Smooth muscle cell (in vitro differentiated cells): Measurements from ENCODE around the gene ABHD1. TPM values are rescaled to one million over a fixed set of nuclear protein-coding genes. Genes with fewer than 3 reads are reported as not detected.

Experiments
- DNase-seq: peaks from one replicate; lab custom pipeline; 2025; ENCODE audit not compliant: unreplicated experiment; lab: John Stamatoyannopoulos, UW
- H2AFZ ChIP-seq: fragments of 200-600 bp; sonication (generic); 2 replicates; pipeline ENCODE4 v1.6.0; 2016; ENCODE audit warnings: antibody characterized with exemption, low read depth, mild to moderate bottlenecking
- H3F3A ChIP-seq: fragments of 200-600 bp; sonication (generic); 2 replicates; pipeline ENCODE4 v1.6.0; 2017; ENCODE audit warnings: antibody characterized with exemption, low read depth
- H3K27ac ChIP-seq: fragments of 200-600 bp; sonication (generic); 2 replicates; pipeline ENCODE4 v1.5.1; 2016; ENCODE audit warnings: low read depth, mild to moderate bottlenecking
- H3K27me3 ChIP-seq: fragments of 200-600 bp; sonication (generic); 2 replicates; pipeline ENCODE4 v1.6.1; 2016; ENCODE audit warnings: low read depth, mild to moderate bottlenecking
- H3K36me3 ChIP-seq: fragments of 200-600 bp; sonication (generic); 2 replicates; pipeline ENCODE4 v1.5.1; 2016; ENCODE audit warnings: low read depth
- H3K4me1 ChIP-seq: fragments of 200-600 bp; sonication (generic); 2 replicates; pipeline ENCODE4 v1.5.1; 2016; ENCODE audit warnings: low read depth
- H3K4me2 ChIP-seq: fragments of 200-600 bp; sonication (generic); 2 replicates; pipeline ENCODE4 v1.6.0; 2016; ENCODE audit warnings: mild to moderate bottlenecking
- H3K4me3 ChIP-seq: fragments of 200-600 bp; sonication (generic); 2 replicates; pipeline ENCODE4 v1.5.1; 2016; ENCODE audit warnings: mild to moderate bottlenecking
- H3K79me2 ChIP-seq: fragments of 200-600 bp; sonication (generic); 2 replicates; pipeline ENCODE4 v1.6.0; 2016; ENCODE audit warnings: low read depth, mild to moderate bottlenecking
- H3K9ac ChIP-seq: fragments of 200-600 bp; sonication (generic); 2 replicates; pipeline ENCODE4 v1.6.0; 2016; ENCODE audit warnings: low read depth
- H3K9me3 ChIP-seq: fragments of 200-600 bp; sonication (generic); replicated peaks from 2 replicates; pipeline ENCODE4 v1.5.1; 2016; ENCODE audit warnings: low read depth
- H4K20me1 ChIP-seq: fragments of 200-600 bp; sonication (generic); 2 replicates; pipeline ENCODE4 v1.6.0; 2016; ENCODE audit warnings: low read depth
- WGBS: methylation state at CpG from one replicate; pipeline ENCODE4 v1.1.7; 2016; ENCODE audit warnings: low lambda C conversion rate; 5-methylcytosine and 5-hydroxymethylcytosine counted together
- polyA plus RNA-seq: library from polyadenylated mRNA; unstranded; fragments of >200 nt; fragmentation: Nextera tagmentation; extraction: Ambion mirVana; gene quantifications from 2 replicates; pipeline ENCODE4 v1.2.1, GENCODE V29; 2016
- total RNA-seq: library from RNA; depleted of rRNA; stranded (reverse); fragments of >200 nt; gene quantifications from 2 replicates; pipeline ENCODE4 v1.2.3, GENCODE V29; 2014
- TF ChIP-seq, protein P1 (sequence below): fragments of 200-600 bp; sonication (generic); IDR thresholded peaks from 2 replicates; pipeline ENCODE4 v1.5.1; 2017; ENCODE audit warnings: borderline replicate concordance, mild to moderate bottlenecking, antibody characterized with exemption; ENCODE audit not compliant: insufficient read depth, poor library complexity, severe bottlenecking

Gene ABHD1
- total and polyA plus RNA-seq, 2 experiments from 2014 or later, result not detected

DNA sequence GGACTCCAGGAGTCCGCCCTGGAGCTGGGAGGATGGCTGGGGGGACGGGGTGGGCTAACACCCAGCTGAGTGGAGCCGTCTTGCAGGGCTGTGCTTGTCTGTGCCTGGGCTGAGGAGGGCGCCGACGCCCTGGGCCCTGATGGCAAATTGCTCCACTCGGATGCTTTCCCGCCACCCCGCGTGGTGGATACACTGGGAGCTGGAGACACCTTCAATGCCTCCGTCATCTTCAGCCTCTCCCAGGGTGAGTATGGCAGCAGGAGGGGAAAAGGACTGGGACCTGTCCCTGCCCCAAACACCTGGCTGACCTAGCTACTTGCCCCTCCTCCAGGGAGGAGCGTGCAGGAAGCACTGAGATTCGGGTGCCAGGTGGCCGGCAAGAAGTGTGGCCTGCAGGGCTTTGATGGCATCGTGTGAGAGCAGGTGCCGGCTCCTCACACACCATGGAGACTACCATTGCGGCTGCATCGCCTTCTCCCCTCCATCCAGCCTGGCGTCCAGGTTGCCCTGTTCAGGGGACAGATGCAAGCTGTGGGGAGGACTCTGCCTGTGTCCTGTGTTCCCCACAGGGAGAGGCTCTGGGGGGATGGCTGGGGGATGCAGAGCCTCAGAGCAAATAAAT is 24.2 kb upstream of the ABHD1 start:
- H4K20me1 ChIP-seq, result no peaks in the 10 kb centered on the region
- TF ChIP-seq, protein P1, sequence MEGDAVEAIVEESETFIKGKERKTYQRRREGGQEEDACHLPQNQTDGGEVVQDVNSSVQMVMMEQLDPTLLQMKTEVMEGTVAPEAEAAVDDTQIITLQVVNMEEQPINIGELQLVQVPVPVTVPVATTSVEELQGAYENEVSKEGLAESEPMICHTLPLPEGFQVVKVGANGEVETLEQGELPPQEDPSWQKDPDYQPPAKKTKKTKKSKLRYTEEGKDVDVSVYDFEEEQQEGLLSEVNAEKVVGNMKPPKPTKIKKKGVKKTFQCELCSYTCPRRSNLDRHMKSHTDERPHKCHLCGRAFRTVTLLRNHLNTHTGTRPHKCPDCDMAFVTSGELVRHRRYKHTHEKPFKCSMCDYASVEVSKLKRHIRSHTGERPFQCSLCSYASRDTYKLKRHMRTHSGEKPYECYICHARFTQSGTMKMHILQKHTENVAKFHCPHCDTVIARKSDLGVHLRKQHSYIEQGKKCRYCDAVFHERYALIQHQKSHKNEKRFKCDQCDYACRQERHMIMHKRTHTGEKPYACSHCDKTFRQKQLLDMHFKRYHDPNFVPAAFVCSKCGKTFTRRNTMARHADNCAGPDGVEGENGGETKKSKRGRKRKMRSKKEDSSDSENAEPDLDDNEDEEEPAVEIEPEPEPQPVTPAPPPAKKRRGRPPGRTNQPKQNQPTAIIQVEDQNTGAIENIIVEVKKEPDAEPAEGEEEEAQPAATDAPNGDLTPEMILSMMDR, result no peak
- no peaks in the 10 kb centered on the region for H3K79me2 ChIP-seq
- whole genome bisulfite sequencing, result 94% methylated on average over 19 of the region's 19 CpGs
- H3K9ac ChIP-seq, result no peak overlapping the region
- H3K4me3 ChIP-seq, result no peak overlapping the region
- no peaks in the 10 kb centered on the region for H3K9me3 ChIP-seq
- H3F3A ChIP-seq, result no peaks in the 10 kb centered on the region
- no peak overlapping the region for H3K27ac ChIP-seq
- no peaks in the 10 kb centered on the region for H3K4me1 ChIP-seq
- H2AFZ ChIP-seq, result no peak overlapping the region
- peaks cover 12% of the 10 kb centered on the region for H3K27me3 ChIP-seq
- DNase-seq, result no peak
- no peaks in the 10 kb centered on the region for H3K36me3 ChIP-seq
- no peak overlapping the region for H3K4me2 ChIP-seq

DNA sequence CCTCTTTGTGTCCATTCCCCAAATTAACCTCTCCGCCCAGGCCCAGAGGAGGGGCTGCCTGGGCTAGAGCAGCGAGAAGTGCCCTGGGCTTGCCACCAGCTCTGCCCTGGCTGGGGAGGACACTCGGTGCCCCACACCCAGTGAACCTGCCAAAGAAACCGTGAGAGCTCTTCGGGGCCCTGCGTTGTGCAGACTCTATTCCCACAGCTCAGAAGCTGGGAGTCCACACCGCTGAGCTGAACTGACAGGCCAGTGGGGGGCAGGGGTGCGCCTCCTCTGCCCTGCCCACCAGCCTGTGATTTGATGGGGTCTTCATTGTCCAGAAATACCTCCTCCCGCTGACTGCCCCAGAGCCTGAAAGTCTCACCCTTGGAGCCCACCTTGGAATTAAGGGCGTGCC is 23.6 kb upstream of the ABHD1 start:
- no peak overlapping the region for H3K27ac ChIP-seq
- H3K4me3 ChIP-seq, result no peak overlapping the region
- TF ChIP-seq, protein P1, result no peak
- H3K4me2 ChIP-seq, result no peak overlapping the region
- no peaks in the 10 kb centered on the region for H3K4me1 ChIP-seq
- 90% methylated on average over 10 of the region's 10 CpGs for WGBS
- DNase-seq, result no peak
- H2AFZ ChIP-seq, result no peak overlapping the region
- H3K9ac ChIP-seq, result no peak overlapping the region
- H3K36me3 ChIP-seq, result no peaks in the 10 kb centered on the region
- H3K27me3 ChIP-seq, result peaks cover 18% of the 10 kb centered on the region
- H4K20me1 ChIP-seq, result no peaks in the 10 kb centered on the region
- no peaks in the 10 kb centered on the region for H3K79me2 ChIP-seq
- H3F3A ChIP-seq, result no peaks in the 10 kb centered on the region
- H3K9me3 ChIP-seq, result no peaks in the 10 kb centered on the region

DNA sequence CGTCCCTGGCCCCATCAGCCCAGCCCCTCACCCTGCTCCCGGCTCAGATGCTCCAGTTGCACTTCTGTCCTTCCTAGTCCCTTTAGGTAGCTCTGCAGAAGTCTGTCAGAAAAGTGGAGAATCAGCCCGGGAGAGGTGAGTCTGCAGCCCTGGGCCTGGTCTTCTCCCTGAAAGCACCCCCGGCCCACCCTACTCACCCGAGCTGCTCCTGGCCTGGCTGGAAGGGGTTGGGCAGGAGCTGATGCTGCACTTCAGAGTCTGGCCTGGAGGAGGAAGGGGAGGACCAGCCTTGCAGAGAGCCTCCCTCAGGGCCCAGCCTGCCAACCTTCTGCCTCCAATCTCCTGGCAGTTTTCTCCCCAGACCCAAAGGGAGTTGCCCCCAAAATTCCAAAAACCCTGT is 21.3 kb upstream of the ABHD1 start:
- Histone ChIP-seq H3K4me1 (no peaks in the 10 kb centered on the region), H3K4me3 (no peak overlapping the region), H3K79me2 (no peaks in the 10 kb centered on the region), H3K9me3 (no peaks in the 10 kb centered on the region), H3K4me2 (no peak overlapping the region), H3K9ac (no peak overlapping the region), H4K20me1 (no peaks in the 10 kb centered on the region), H3K27ac (no peak overlapping the region), H3K36me3 (no peaks in the 10 kb centered on the region), H2AFZ (no peak overlapping the region), H3F3A (no peaks in the 10 kb centered on the region), H3K27me3 (peaks cover 21% of the 10 kb centered on the region)
- WGBS, result 91% methylated on average over 5 of the region's 5 CpGs
- TF ChIP-seq, protein P1, result no peak
- DNase-seq, result no peak

- H2AFZ ChIP-seq, result no peak overlapping the region
- H4K20me1 ChIP-seq, result no peaks in the 10 kb centered on the region
- no peak overlapping the region for H3K4me2 ChIP-seq
- H3K36me3 ChIP-seq, result no peaks in the 10 kb centered on the region
- H3F3A ChIP-seq, result no peaks in the 10 kb centered on the region
- no peak for DNase-seq
- H3K4me3 ChIP-seq, result no peak overlapping the region
- no peak overlapping the region for H3K27ac ChIP-seq
- H3K79me2 ChIP-seq, result no peaks in the 10 kb centered on the region
- TF ChIP-seq, protein P1, result no peak
- peaks cover 21% of the 10 kb centered on the region for H3K27me3 ChIP-seq
- H3K9me3 ChIP-seq, result no peaks in the 10 kb centered on the region
- no peak overlapping the region for H3K9ac ChIP-seq
- no peaks in the 10 kb centered on the region for H3K4me1 ChIP-seq
- WGBS, result 86% methylated on average over 3 of the region's 3 CpGs
These were observed 17.6 kb upstream of the ABHD1 start for GRCh38 chr2:27105981-27106380.
